OCI-LY1 (cell line): ENCODE measurements around the gene CAPN2.

Experiments
- H2AFZ ChIP-seq: fragments of 200-600 bp; sonication (generic), shearing (Covaris generic); 2 replicates; pipeline ENCODE4 v1.6.0; 2014; ENCODE audit warnings: antibody characterized with exemption, mild to moderate bottlenecking, low read length
- H3F3A ChIP-seq: fragments of 200-600 bp; sonication (generic), shearing (Covaris generic); 2 replicates; pipeline ENCODE4 v1.6.0; 2014; ENCODE audit warnings: mild to moderate bottlenecking, antibody characterized with exemption, low read length, moderate library complexity; ENCODE audit not compliant: insufficient read depth
- H3K27ac ChIP-seq: fragments of 200-600 bp; sonication (generic); 2 replicates; pipeline ENCODE4 v1.5.1; 2014; ENCODE audit warnings: low read length, mixed run types, mild to moderate bottlenecking, low read depth; ENCODE audit not compliant: poor library complexity, severe bottlenecking
- H3K27me3 ChIP-seq: fragments of 200-600 bp; sonication (generic); 2 replicates; pipeline ENCODE4 v1.6.0; 2014; ENCODE audit warnings: antibody characterized with exemption, mild to moderate bottlenecking, low read length, moderate library complexity; ENCODE audit not compliant: insufficient read depth
- H3K36me3 ChIP-seq: fragments of 200-600 bp; sonication (generic); 2 replicates; pipeline ENCODE4 v1.6.1; 2014; ENCODE audit warnings: mild to moderate bottlenecking, antibody characterized with exemption, low read length, moderate library complexity, mixed read lengths; ENCODE audit not compliant: insufficient read depth
- H3K4me1 ChIP-seq: fragments of 200-600 bp; sonication (generic); 2 replicates; pipeline ENCODE4 v1.5.1; 2014; ENCODE audit warnings: mild to moderate bottlenecking, low read length, moderate library complexity; ENCODE audit not compliant: insufficient read depth, severe bottlenecking
- H3K4me2 ChIP-seq: fragments of 200-600 bp; sonication (generic), shearing (Covaris generic); 2 replicates; pipeline ENCODE4 v1.6.1; 2014; ENCODE audit warnings: low read length
- H3K4me3 ChIP-seq: fragments of 200-600 bp; sonication (generic); 2 replicates; pipeline ENCODE4 v1.5.1; 2014; ENCODE audit warnings: low read length, low read depth, mild to moderate bottlenecking, mixed read lengths; ENCODE audit not compliant: poor library complexity, severe bottlenecking
- H3K79me2 ChIP-seq: fragments of 200-600 bp; shearing (Covaris generic); 2 replicates; pipeline ENCODE4 v1.6.1; 2016; ENCODE audit warnings: mixed run types, low read length, mixed read lengths; ENCODE audit not compliant: insufficient read depth
- H3K9ac ChIP-seq: fragments of 200-600 bp; sonication (generic), shearing (Covaris generic); 2 replicates; pipeline ENCODE4 v1.6.1; 2014; ENCODE audit warnings: mild to moderate bottlenecking, low read length, mixed read lengths
- H3K9me2 ChIP-seq: fragments of 200-600 bp; sonication (generic), shearing (Covaris generic); 2 replicates; pipeline ENCODE4 v1.6.1; 2014; ENCODE audit warnings: low read depth, mild to moderate bottlenecking, low read length, mixed read lengths
- H3K9me3 ChIP-seq: fragments of 200-600 bp; shearing (Covaris generic); 2 replicates; pipeline ENCODE4 v1.6.1; 2014; ENCODE audit warnings: low read length, mixed read lengths
- H4K20me1 ChIP-seq: fragments of 200-600 bp; sonication (generic), shearing (Covaris generic); 2 replicates; pipeline ENCODE4 v1.6.0; 2016; ENCODE audit warnings: mild to moderate bottlenecking, low read length; ENCODE audit not compliant: insufficient read depth
- EZH2 ChIP-seq: fragments of 200-600 bp; sonication (generic), shearing (Covaris generic); IDR thresholded peaks from 2 replicates; pipeline ENCODE4 v1.8.0; 2017; ENCODE audit warnings: borderline replicate concordance, mixed run types, mild to moderate bottlenecking, antibody characterized with exemption, low read length, moderate library complexity, mixed read lengths
- TF ChIP-seq, protein P1 (sequence below): fragments of 200-600 bp; sonication (generic), shearing (Covaris generic); IDR thresholded peaks from 2 replicates; pipeline ENCODE4 v1.5.1; 2017; ENCODE audit warnings: mild to moderate bottlenecking, antibody characterized with exemption, low read length, moderate library complexity, mixed read lengths

The CAPN2 gene

DNA sequence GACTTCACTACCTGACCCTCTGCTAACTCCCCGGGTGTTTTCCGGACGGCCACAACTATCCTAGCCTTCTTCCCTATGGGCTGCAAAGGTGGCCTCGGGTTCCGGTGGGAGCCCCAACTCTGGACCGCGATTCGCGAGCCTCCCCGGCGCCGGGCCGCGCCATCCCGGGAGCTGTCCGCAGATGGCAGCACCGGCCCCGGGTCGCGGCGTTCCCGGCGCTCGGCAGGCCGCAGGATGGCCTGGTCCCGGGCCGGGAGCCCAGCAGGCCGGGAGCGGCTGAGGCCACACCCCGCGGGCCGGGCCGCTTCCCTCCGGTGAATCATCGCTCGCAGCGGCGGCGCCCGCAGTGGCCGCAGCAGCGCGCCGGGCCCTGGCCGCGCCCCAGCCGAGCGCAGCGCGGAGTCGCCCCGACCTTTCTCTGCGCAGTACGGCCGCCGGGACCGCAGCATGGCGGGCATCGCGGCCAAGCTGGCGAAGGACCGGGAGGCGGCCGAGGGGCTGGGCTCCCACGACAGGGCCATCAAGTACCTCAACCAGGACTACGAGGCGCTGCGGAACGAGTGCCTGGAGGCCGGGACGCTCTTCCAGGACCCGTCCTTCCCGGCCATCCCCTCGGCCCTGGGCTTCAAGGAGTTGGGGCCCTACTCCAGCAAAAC is at the start of gene CAPN2:
TSS of gene CAPN2 (plus strand) at position 346 of the 656 bp plus-strand sequence. CDS start at position 448, 102 bp downstream.
- no peak within 1 kb of the TSS; the same call in 1 of the 2 replicates for H3K4me2 ChIP-seq
- H3K79me2 ChIP-seq: no peaks in the 10 kb centered on the region
- no peaks in the 10 kb centered on the region for H3F3A ChIP-seq
- H2AFZ ChIP-seq: no peak within 1 kb of the TSS
- H3K36me3 ChIP-seq: no peaks in the 10 kb centered on the region
- H3K27me3 ChIP-seq: peaks cover 4% of the 10 kb centered on the region; the same call in 1 of the 2 replicates
- no peaks in the 10 kb centered on the region for H3K9me2 ChIP-seq
- H3K9ac ChIP-seq: no peak within 1 kb of the TSS
- no peaks in the 10 kb centered on the region for H3K9me3 ChIP-seq
- H4K20me1 ChIP-seq: no peaks in the 10 kb centered on the region
- TF ChIP-seq, protein P1, sequence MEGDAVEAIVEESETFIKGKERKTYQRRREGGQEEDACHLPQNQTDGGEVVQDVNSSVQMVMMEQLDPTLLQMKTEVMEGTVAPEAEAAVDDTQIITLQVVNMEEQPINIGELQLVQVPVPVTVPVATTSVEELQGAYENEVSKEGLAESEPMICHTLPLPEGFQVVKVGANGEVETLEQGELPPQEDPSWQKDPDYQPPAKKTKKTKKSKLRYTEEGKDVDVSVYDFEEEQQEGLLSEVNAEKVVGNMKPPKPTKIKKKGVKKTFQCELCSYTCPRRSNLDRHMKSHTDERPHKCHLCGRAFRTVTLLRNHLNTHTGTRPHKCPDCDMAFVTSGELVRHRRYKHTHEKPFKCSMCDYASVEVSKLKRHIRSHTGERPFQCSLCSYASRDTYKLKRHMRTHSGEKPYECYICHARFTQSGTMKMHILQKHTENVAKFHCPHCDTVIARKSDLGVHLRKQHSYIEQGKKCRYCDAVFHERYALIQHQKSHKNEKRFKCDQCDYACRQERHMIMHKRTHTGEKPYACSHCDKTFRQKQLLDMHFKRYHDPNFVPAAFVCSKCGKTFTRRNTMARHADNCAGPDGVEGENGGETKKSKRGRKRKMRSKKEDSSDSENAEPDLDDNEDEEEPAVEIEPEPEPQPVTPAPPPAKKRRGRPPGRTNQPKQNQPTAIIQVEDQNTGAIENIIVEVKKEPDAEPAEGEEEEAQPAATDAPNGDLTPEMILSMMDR: no peak
- no peak for TF ChIP-seq EZH2
- H3K4me3 ChIP-seq: no peak within 1 kb of the TSS
- H3K4me1 ChIP-seq: no peaks in the 10 kb centered on the region
- no peak within 1 kb of the TSS for H3K27ac ChIP-seq

- no peaks in the 10 kb centered on the region for H3K9me3 ChIP-seq
- H3K4me1 ChIP-seq: no peaks in the 10 kb centered on the region
- TF ChIP-seq, protein P1: no peak
- TF ChIP-seq EZH2: no peak
- H3F3A ChIP-seq: no peaks in the 10 kb centered on the region
- no peak overlapping the region for H3K9ac ChIP-seq
- no peaks in the 10 kb centered on the region for H3K36me3 ChIP-seq
- no peak overlapping the region for H3K4me2 ChIP-seq
- no peaks in the 10 kb centered on the region for H3K79me2 ChIP-seq
- H3K9me2 ChIP-seq: no peaks in the 10 kb centered on the region
- no peak overlapping the region for H2AFZ ChIP-seq
- H3K4me3 ChIP-seq: no peak overlapping the region
- no peak overlapping the region for H3K27ac ChIP-seq
- no peaks in the 10 kb centered on the region for H4K20me1 ChIP-seq
- H3K27me3 ChIP-seq: no peaks in the 10 kb centered on the region; the same call in 1 of the 2 replicates
These were observed 49.4 kb upstream of the CAPN2 start for GRCh38 chr1:223662943-223663342.

DNA sequence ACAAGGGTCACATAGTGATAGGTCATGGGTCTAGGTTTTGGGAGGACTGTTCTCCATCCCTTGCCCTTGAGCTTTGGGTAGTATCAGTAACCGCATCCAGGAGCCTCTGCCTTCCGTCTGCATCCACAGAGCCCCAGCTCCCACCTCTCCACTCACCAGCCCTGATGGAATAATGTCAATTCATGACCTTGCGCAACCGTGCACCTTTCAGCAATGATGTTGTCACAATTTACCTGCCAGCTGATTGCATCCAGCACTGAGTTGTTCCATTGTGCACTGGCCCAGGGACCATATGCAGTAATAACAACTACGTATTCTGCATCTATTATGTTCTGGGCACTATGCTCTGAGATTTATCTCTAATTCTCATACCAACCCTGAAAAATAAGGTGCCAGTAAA is 48.2 kb upstream of the CAPN2 start:
- H3F3A ChIP-seq: no peaks in the 10 kb centered on the region
- H3K4me3 ChIP-seq: no peak overlapping the region
- H3K4me1 ChIP-seq: no peaks in the 10 kb centered on the region
- no peak overlapping the region for H3K4me2 ChIP-seq
- no peaks in the 10 kb centered on the region for H3K9me3 ChIP-seq
- no peak overlapping the region for H3K9ac ChIP-seq
- H2AFZ ChIP-seq: no peak overlapping the region
- H3K27ac ChIP-seq: no peak overlapping the region
- H3K27me3 ChIP-seq: no peaks in the 10 kb centered on the region; the same call in 1 of the 2 replicates
- H4K20me1 ChIP-seq: no peaks in the 10 kb centered on the region
- TF ChIP-seq, protein P1: no peak
- no peak for TF ChIP-seq EZH2
- H3K36me3 ChIP-seq: no peaks in the 10 kb centered on the region
- no peaks in the 10 kb centered on the region for H3K79me2 ChIP-seq
- H3K9me2 ChIP-seq: no peaks in the 10 kb centered on the region
